GM12892 (cell line): Measurements from ENCODE around the gene LFNG.
A peak's percentile ranks its signal among the peaks of the same experiment; 100 is the strongest.

Experiments
- DNase-seq: peaks from one replicate; pipeline ENCODE4 v3.0.0; 2011; ENCODE audit not compliant: insufficient read length
- FAIRE-seq: peaks from 2 replicates; lab custom pipeline; 2011; peaks lifted over from hg19 to GRCh38; lab: Jason Lieb, UNC
- POLR2A ChIP-seq: IDR thresholded peaks from 2 replicates; pipeline ENCODE4 v1.6.1; 2011; ENCODE audit warnings: low read depth, low read length, control low read depth
- POLR2AphosphoS5 ChIP-seq: IDR thresholded peaks from 2 replicates; pipeline ENCODE4 v1.6.1; 2011; ENCODE audit warnings: low read depth, low read length, control low read depth
- TAF1 ChIP-seq: IDR thresholded peaks from 2 replicates; pipeline ENCODE4 v1.6.1; 2011; ENCODE audit warnings: low read depth, mild to moderate bottlenecking, control low read depth, low read length, borderline replicate concordance

Gene LFNG

DNA sequence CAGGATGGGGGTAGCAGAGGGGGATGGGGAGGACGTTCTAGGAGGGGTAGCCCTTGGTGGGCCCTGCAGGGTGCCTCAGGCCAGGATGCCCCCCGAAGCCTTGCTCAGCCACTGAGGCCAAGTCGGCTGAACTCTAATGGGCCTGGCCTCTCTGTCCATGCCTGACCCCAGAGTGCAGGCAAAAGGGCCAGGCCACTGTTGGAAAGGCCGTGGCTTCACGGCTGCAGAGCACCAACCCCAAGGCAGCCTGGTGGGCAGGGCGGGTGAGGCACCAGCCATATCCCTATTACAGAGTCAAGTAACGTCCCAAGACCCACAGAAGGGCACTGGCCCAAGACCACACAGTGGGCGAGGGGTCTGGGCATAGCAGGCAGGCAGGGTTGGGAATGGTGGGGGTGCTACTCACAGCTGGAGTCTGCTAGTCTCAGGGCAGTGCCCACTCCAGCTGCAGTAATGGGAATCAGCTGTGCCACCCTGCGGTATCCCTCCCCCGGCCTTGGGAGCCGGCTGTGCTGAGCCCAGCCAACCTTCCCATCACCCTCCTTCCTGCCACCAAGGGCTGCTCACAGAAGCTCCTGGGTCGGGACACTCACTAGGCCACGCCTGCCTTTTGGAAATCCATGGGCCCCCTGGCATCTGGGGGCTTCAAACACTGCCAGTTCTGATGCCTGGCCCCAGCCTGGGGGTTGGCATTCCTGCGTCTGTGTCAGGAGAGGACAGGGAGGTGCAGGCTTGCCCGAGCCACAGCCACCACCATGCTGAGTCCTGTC, 4.0 kb upstream of the LFNG start:
- TF ChIP-seq TAF1 = no peak
- FAIRE-seq (no peak), DNase-seq (no peak)

DNA sequence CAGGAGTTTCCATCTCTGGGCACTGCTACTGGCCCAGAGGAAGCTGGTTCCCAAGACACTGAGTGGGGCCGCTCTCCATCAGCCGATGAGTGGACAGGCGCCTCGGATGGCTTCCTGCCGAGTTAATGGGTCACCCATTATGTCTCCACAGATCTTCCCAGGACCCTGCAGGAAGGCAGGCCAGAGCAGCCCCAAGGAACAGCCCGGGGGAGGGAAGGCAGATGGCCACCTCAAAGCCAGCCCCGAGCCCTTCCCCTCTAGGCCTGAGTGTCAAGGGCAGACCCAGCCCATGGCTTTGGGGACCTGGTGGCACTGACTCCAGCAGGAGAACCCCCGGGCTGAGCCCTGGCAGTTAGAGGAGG, 3.4 kb upstream of the LFNG start:
- TF ChIP-seq POLR2AphosphoS5 (no peak), POLR2A (no peak)

DNA sequence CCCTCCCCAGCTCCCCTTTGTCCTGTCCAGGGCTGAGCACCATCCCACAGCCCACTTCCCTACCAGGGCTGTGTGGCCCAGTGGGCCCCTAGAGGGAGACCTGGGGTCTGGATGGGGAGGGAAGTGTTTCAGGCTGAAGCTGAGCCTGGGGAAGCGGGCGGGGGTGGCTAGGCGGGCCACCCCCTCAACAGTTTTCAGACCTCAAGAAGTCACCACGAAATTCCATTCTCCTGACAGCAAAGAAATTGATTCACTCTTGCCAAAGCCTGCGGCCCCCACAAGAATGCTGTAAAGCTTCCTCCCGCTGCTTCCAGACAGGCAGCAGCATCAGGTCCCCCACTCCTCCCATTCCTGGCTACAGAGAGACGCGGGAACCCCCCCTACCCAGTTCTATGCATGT, 2.5 kb upstream of the LFNG start:
- FAIRE-seq (no peak), DNase-seq (no peak)
- no peak for TF ChIP-seq POLR2A
- TF ChIP-seq POLR2AphosphoS5 = no peak
- no peak for TF ChIP-seq TAF1

More for the DNA sequence above, 3.4 kb upstream of the LFNG start:
- FAIRE-seq (no peak), DNase-seq (no peak)

DNA sequence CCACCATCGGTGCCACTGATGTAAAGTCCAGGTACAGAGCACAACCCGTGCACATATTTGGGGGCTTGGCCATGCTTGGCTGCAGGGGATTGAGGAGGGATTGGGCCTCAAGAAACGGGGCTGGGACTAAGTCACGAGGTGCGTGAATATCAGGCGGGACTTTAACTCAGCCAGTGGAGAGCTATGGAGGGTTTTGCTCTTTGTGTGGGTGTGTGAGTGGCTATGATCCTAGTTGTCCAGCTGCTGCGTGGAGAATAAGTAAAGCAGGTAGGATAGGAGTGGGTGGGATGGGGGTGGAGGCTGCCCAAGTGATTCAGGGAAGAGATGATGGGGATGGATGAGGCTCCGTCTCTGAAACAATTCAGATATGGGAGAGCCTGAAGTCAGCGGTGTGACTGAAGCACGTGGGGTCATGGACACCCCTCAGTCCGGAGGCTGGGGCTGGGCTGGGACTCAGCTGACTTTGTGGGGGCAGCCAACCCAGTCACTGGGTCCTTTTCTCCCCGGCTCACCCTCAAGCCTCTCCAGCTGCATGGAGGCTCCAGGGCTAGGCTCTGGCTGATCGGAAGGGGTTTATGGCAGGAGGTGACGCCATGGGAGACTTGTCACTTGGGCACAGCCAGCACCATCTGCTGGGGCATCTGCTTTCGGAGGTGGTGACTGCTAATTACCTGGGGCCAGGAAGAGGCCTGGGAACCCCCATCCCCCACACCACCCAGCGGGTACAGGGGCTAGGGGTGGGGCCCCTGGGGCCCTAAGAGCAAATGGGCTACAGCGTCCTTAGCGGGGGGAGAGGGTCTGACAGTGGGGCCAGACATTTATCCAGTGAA, 1.7 kb upstream of the LFNG start:
- DNase-seq (no peak), FAIRE-seq (no peak)

DNA sequence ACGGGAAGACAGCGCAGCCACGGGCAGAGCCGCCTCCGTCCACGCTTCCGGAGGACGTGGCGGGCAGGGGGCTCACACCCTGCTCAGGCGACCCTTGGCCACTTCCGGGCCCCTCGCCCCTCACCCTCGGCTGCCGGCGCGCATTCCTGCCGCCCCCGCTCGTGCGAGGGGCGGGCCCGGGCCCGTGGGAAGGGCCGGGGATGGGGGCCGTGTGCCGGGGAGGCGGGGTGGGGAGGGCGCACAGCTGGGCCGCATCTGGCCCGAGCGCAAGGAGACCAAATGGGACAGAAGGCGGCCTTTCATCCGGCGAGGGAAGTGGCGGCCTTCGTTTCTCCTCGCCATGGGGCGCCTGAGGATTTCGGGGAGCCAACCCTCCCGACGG, 846 bp upstream of the LFNG start:
- FAIRE-seq = no peak
- DNase-seq = no peak
- TF ChIP-seq POLR2A = no peak
- TF ChIP-seq POLR2AphosphoS5 = no peak
- no peak for TF ChIP-seq TAF1

More for the DNA sequence above, 1.7 kb upstream of the LFNG start:
- no peak for TF ChIP-seq POLR2A
- no peak for TF ChIP-seq POLR2AphosphoS5
- no peak for TF ChIP-seq TAF1

DNA sequence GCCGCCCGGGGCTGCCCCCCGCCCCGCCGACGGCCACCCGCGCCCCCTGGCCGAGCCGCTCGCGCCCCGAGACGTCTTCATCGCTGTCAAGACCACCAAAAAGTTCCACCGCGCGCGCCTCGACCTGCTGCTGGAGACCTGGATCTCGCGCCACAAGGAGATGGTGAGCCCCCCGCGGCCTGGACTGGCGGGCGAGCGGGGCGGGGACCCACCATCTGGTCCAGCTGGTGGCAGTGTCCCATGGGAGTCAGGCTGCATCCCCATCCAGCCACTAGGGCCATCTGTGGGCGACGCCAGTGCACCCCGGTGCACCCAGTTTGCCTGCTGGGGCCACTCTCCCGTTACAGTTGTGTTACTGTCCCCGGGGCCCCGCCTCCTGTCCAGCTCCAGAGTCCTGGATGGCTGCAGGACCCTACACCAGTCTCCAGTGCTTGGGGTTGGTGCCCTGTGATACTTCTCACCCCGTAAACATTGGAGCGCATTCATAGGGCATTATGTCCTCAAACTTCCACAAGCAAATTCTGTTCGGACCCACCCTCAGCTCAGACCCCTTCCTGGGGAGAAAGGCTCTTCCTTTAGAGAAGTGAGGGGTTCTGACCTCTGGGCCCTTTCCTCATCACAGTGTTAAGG, 672 bp downstream of the LFNG start:
- FAIRE-seq (no peak), DNase-seq (no peak)
- TF ChIP-seq TAF1 = no peak
- TF ChIP-seq POLR2AphosphoS5 = no peak
- no peak for TF ChIP-seq POLR2A

DNA sequence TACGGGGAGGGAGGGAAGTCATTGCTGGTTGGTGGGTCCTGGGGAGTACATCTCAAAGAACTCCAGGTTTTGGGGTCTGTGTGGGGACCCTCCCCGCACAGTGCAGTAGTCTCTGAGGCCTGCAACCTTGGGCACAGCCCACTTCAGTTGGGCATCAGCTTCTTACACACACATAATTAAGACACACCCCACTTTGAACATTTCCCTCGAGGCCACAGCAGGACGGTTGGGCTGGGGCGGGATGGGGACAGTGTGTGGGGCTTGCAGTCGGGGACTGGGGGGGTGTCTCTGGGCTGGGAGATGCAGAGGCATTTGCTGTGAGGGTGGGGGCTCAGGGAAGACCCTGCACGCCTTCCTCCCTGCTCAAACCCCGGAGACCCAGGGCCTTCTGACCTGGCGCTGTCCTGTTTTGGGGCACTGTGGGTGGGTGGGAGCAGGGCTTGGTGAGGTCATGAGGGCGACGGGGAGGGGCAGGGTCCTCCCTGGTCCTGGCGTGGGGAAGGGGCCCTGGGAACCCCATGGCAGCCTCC, 1.3 kb downstream of the LFNG start:
- DNase-seq (no peak), FAIRE-seq (no peak)
- TF ChIP-seq POLR2AphosphoS5 (no peak), POLR2A (no peak), TAF1 (no peak)

DNA sequence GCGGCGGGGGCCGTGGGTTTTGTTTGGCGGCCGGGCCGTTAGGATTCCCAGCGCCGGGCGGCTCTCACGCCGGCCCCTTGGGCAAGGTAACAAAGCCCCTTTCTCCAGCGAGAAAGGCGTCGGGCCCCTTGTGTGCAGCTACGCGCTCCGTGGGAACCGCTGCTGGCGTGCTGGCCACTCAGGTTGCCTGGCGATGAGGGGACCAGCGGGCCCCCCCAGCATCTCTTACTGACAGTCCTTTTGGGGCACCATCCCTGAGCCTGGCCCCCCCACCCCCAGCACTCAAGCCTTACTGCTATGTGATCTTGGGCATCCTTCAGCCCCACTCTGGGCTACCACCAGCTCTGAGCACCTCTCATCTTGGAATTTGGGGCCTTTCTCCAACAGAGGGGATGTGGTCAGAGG, 1.8 kb downstream of the LFNG start:
- FAIRE-seq = no peak
- no peak for DNase-seq
- TF ChIP-seq POLR2A (no peak), POLR2AphosphoS5 (no peak), TAF1 (no peak)

DNA sequence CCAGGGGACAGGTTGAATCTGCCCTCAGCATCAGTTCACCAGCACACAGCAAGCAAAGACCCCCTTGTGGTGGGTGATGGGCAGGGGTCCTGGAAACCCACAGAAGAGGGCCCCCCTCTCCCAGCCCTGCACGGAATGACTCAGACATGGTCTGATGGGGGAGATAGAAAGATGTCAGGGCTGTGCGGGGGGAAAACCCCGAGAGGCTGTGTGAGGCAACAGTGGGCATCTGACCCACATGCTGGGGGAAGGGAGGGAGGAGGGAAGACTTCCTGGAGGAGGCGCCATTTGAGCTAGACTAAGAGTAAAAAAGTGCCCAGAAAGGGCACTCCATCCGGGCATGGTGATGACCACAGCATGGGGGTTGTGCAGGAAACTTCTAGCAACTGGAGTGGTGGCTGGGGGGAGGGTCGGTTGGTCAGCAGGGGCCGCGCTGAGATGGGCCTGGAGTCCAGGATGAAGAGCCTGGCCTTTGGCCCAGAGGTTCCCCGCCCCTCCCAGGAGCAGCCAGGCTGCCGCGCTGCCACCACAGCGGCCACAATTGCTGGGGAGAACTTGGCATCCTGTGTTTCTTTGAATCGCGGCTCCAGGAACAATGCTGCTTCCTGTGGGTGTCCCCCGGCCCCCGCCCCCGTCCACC, 2.5 kb downstream of the LFNG start:
- peak; percentile 73 for FAIRE-seq
- no peak for TF ChIP-seq TAF1
- no peak for TF ChIP-seq POLR2AphosphoS5
- no peak for TF ChIP-seq POLR2A
- DNase-seq = no peak

DNA sequence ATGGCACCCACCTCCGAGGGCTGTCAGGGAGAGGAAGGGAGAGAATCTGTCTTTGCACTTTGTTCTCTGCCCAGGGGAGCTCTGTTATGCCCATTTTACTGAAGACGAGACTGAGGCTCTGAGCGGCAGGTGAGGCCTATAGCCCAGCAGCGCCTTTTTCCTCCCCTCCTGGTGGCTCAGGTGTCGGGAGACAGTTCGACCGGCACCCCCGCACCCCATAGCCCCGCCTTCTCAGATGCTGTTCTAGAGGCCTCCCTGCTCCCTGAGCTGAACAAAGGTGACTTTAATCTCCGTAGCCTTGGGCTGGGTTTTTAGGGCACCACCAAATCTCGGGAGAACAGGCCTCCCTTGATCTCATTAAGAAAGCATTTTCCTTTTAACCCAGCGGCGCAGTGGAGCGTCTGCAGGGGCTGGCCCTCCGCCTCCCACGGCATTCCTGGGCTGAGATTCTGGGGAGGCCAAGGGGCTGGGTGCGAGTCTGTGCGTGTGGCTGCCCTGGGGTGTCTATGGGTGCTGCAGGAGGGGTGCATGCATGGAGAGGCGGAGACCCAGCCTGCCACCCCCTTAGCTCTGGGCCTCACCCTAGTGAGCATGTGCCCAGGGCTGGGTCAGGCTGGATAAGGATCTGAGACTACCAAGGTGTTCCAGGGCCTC, 3.3 kb downstream of the LFNG start:
- no peak for DNase-seq
- no peak for FAIRE-seq
- TF ChIP-seq POLR2A (no peak), POLR2AphosphoS5 (no peak), TAF1 (no peak)
